ENCODE data around the gene KLHL29.

The KLHL29 gene

GRCh38 chr2:23513245-23513871 is 128.4 kb downstream of the KLHL29 start:
- peaks cover 0 to 15% (median 0%) of the 10 kb centered on the region in 11 experiments; a peak in 2 of 22 replicates for H3K27me3 ChIP-seq
- no peak overlapping the region for H3K4me3 ChIP-seq
- no peaks in the 10 kb centered on the region for H3K9me3 ChIP-seq (replicated peaks in 1 of 11)
- peaks cover 0 to 9% (median 3%) of the 10 kb centered on the region in 10 experiments; a peak in 10 of 20 replicates for H3K4me1 ChIP-seq
- H3K4me2 ChIP-seq, result no peak overlapping the region
- no peak overlapping the region for H3K9ac ChIP-seq
- no peak for TF ChIP-seq Cebpa-rat (IDR thresholded peaks at IDR 0.05)
- no peaks in the 10 kb centered on the region; a peak in 1 of 22 replicates for H4K20me1 ChIP-seq
- no peaks in the 10 kb centered on the region for H3K36me3 ChIP-seq
- H3K27ac ChIP-seq, result no peak overlapping the region

DNA sequence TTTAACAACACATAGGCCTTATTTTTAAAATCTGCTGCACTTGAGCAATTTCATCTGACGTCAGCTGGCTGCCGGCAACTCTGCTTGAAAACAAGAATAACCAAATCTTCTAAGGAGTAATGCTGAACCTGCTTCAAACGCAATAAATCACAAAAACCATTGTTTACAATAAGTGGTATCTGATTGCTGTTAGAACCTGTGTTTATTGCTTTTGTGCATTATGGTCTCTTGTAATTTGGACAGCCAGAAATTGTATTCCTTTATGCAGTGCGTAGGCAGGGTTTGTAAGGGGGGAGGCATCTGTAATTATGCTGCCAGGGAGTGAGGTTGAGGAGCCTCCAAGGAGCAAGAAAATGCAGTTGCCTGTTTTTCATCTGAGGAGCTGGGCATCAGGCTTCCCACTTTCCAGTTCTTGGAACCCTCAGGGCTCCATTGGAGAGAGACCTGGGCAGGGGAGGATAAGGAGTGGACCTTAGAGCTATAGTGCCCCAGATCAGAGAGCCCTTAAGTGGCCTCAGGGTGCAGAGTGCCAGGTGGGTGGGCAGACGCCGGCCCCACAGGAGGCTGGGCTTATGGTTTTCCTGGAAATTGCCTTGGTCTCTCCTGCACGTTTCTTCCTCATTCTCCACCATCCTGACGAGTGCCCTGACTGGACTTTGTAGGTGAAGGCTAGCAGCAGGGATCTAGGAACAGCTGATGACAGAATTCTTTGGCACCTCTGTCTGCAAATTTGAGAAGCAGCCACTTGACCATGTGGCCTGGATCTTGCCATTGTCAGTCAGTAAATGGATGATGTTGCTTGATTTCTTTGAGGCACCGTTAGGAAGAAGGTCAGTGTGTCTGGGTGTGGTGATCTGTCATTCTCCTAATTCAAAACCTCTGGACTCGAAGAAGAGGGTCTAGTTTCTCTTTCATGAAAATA is 129.2 kb downstream of the KLHL29 start:
- Histone ChIP-seq H3K36me3 (no peaks in the 10 kb centered on the region), H3K9ac (no peak overlapping the region), H3K27ac (no peak overlapping the region), H3K4me3 (no peak overlapping the region), H3K27me3 (peaks cover 0 to 11% (median 0%) of the 10 kb centered on the region in 11 experiments; a peak in 1 of 22 replicates), H4K20me1 (no peaks in the 10 kb centered on the region; a peak in 1 of 22 replicates), H3K4me2 (no peak overlapping the region), H3K4me1 (peaks cover 0 to 7% (median 0%) of the 10 kb centered on the region in 10 experiments; a peak in 2 of 20 replicates), H3K9me3 (replicated peaks in 1 of 11) (no peaks in the 10 kb centered on the region)
- TF ChIP-seq Cebpa-rat (IDR thresholded peaks at IDR 0.05), result no peak

GRCh38 chr2:23516520-23517256 is 131.7 kb downstream of the KLHL29 start:
- Histone ChIP-seq H3K9me3 (replicated peaks in 1 of 11) (no peaks in the 10 kb centered on the region), H3K4me2 (no peak overlapping the region), H3K9ac (no peak overlapping the region), H3K36me3 (no peaks in the 10 kb centered on the region), H3K4me1 (no peaks in the 10 kb centered on the region), H4K20me1 (no peaks in the 10 kb centered on the region; a peak in 1 of 22 replicates), H3K4me3 (no peak overlapping the region), H3K27ac (no peak overlapping the region), H3K27me3 (peaks cover 0 to 2% (median 0%) of the 10 kb centered on the region in 11 experiments; a peak in 1 of 22 replicates)
- no peak for TF ChIP-seq Cebpa-rat (IDR thresholded peaks at IDR 0.05)

- H3K4me3 ChIP-seq, result no peak overlapping the region
These were observed 133.7 kb downstream of the KLHL29 start for GRCh38 chr2:23518481-23519333.

DNA sequence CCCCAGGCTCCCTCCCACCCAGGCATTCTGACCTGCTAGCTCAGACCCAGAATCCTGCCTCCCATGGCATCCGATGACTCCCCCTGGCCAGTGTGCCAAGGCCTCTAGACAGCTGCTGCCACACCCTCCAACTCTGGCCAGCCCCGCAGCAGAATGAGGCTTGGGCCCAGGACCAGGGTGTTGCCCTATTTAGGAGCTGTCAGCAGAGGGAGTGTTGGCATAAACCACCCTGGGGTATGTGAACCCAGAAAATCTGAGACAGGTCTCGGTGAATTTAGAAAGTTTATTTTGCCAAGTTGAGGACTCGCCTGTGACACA is 134.3 kb downstream of the KLHL29 start:
- Histone ChIP-seq H3K4me3 (no peak overlapping the region), H3K4me1 (no peaks in the 10 kb centered on the region), H3K36me3 (no peaks in the 10 kb centered on the region), H3K4me2 (no peak overlapping the region), H3K27ac (no peak overlapping the region), H3K27me3 (0 out of 22 replicates have a peak, but pooled peaks cover 0 to 4% (median 0%) of the 10 kb centered on the region in 11 experiments), H3K9ac (no peak overlapping the region), H3K9me3 (replicated peaks in 1 of 11) (no peaks in the 10 kb centered on the region), H4K20me1 (no peaks in the 10 kb centered on the region)
- no peak for TF ChIP-seq Cebpa-rat (IDR thresholded peaks at IDR 0.05)

More at GRCh38 chr2:23518481-23519333, 133.7 kb downstream of the KLHL29 start:
- Histone ChIP-seq H3K36me3 (no peaks in the 10 kb centered on the region), H3K9ac (no peak overlapping the region), H3K27me3 (peaks cover 0 to 4% (median 0%) of the 10 kb centered on the region in 11 experiments; a peak in 1 of 22 replicates), H3K4me1 (no peaks in the 10 kb centered on the region), H3K9me3 (replicated peaks in 1 of 11) (no peaks in the 10 kb centered on the region), H4K20me1 (no peaks in the 10 kb centered on the region; a peak in 1 of 22 replicates), H3K4me2 (no peak overlapping the region), H3K27ac (no peak overlapping the region)
- no peak for TF ChIP-seq Cebpa-rat (IDR thresholded peaks at IDR 0.05)

DNA sequence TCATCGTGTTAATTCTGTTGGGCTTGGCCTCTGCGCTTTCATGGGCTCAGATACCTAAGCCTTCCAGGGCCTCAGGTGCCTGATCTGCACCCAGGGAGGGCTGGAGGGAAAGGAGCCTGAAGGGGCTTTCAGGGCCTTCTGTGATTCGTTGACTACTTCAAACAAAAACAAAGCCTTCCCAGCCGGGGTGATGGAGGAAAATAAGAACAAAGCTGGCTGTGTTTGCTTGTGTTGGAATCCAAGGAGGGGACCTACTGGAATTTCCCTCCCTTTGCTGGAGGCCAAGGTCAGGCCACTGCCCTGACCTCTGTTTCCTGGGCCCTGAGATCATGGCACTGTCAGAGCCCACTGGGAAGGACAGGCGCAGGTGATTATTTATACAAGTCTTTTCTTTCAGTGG is 135.3 kb downstream of the KLHL29 start:
- Histone ChIP-seq H3K9ac (no peak overlapping the region), H3K36me3 (no peaks in the 10 kb centered on the region), H3K4me2 (no peak overlapping the region), H3K27ac (no peak overlapping the region), H3K4me1 (no peaks in the 10 kb centered on the region), H3K9me3 (replicated peaks in 1 of 11) (no peaks in the 10 kb centered on the region), H3K4me3 (no peak overlapping the region), H3K27me3 (0 out of 22 replicates have a peak, but pooled peaks cover 0 to 4% (median 0%) of the 10 kb centered on the region in 11 experiments), H4K20me1 (no peaks in the 10 kb centered on the region)
- no peak for TF ChIP-seq Cebpa-rat (IDR thresholded peaks at IDR 0.05)

- Histone ChIP-seq H3K4me2 (no peak overlapping the region), H3K27ac (no peak overlapping the region), H3K9ac (no peak overlapping the region), H4K20me1 (no peaks in the 10 kb centered on the region), H3K27me3 (0 out of 22 replicates have a peak, but pooled peaks cover 0 to 4% (median 0%) of the 10 kb centered on the region in 11 experiments), H3K4me3 (no peak overlapping the region), H3K36me3 (no peaks in the 10 kb centered on the region), H3K4me1 (peaks cover 0 to 4% (median 3%) of the 10 kb centered on the region in 10 experiments; a peak in 11 of 20 replicates), H3K9me3 (replicated peaks in 1 of 11) (no peaks in the 10 kb centered on the region)
- no peak for TF ChIP-seq Cebpa-rat (IDR thresholded peaks at IDR 0.05)
These were observed 136.1 kb downstream of the KLHL29 start for GRCh38 chr2:23521060-23521459.

- TF ChIP-seq Cebpa-rat (IDR thresholded peaks at IDR 0.05), result no peak
- H3K4me2 ChIP-seq, result no peak overlapping the region
- no peak overlapping the region for H3K4me3 ChIP-seq
These were observed 137.9 kb downstream of the KLHL29 start for GRCh38 chr2:23522726-23523372.

More at GRCh38 chr2:23522726-23523372, 137.9 kb downstream of the KLHL29 start:
- H3K9ac ChIP-seq, result no peak overlapping the region
- no peaks in the 10 kb centered on the region for H3K36me3 ChIP-seq
- H4K20me1 ChIP-seq, result no peaks in the 10 kb centered on the region
- peaks cover 0 to 9% (median 7%) of the 10 kb centered on the region in 10 experiments; a peak in 11 of 20 replicates for H3K4me1 ChIP-seq
- no peaks in the 10 kb centered on the region for H3K9me3 ChIP-seq (replicated peaks in 1 of 11)
- no peak overlapping the region for H3K27ac ChIP-seq
- H3K27me3 ChIP-seq, result 0 out of 22 replicates have a peak, but pooled peaks cover 0 to 4% (median 0%) of the 10 kb centered on the region in 11 experiments

Measured in BLaER1 treated with 17β-estradiol and CSF1 and Interleukin-3, amounts not matched to agents 10 nM and 100 nM (cell line).